ENCODE results near the gene AFDN.

AFDN gene

GRCh38 chr6:167976708-167977107 lies 150.0 kb downstream of the AFDN start:
- in situ Hi-C loops (cut with HindIII; ENCODE audit: low sequenced_read_pairs), result no loop called here

- in situ Hi-C loops (cut with HindIII; ENCODE audit: low sequenced_read_pairs), result no loop called here
Measured at GRCh38 chr6:167977717-167978467, 151.2 kb downstream of the AFDN start.

- in situ Hi-C loops (cut with HindIII; ENCODE audit: low sequenced_read_pairs), result no loop called here
Measured at GRCh38 chr6:167978607-167979006, 151.9 kb downstream of the AFDN start.

- in situ Hi-C loops (cut with HindIII; ENCODE audit: low sequenced_read_pairs), result no loop called here
Measured at GRCh38 chr6:167979436-167980139, 152.9 kb downstream of the AFDN start.

GRCh38 chr6:167980911-167981580 lies 154.3 kb downstream of the AFDN start:
- in situ Hi-C loops (cut with HindIII; ENCODE audit: low sequenced_read_pairs), result no loop called here

- in situ Hi-C loops (cut with HindIII; ENCODE audit: low sequenced_read_pairs), result no loop called here
Measured at GRCh38 chr6:167981916-167982462, 155.3 kb downstream of the AFDN start.

GRCh38 chr6:167984144-167984719 lies 157.5 kb downstream of the AFDN start:
- in situ Hi-C loops (cut with HindIII; ENCODE audit: low sequenced_read_pairs), result no loop called here

- in situ Hi-C loops (cut with HindIII; ENCODE audit: low sequenced_read_pairs), result no loop called here
Measured at GRCh38 chr6:167984876-167985604, 158.3 kb downstream of the AFDN start.

GRCh38 chr6:167985911-167986595 lies 159.3 kb downstream of the AFDN start:
- in situ Hi-C loops (cut with HindIII; ENCODE audit: low sequenced_read_pairs), result no loop called here

- in situ Hi-C loops (cut with HindIII; ENCODE audit: low sequenced_read_pairs), result no loop called here
Measured at GRCh38 chr6:167987396-167988153, 160.9 kb downstream of the AFDN start.

- in situ Hi-C loops (cut with HindIII; ENCODE audit: low sequenced_read_pairs), result no loop called here
Measured at GRCh38 chr6:167988154-167988495, 161.4 kb downstream of the AFDN start.

GRCh38 chr6:167988945-167989841 lies 162.5 kb downstream of the AFDN start:
- in situ Hi-C loops (cut with HindIII; ENCODE audit: low sequenced_read_pairs), result no loop called here

GRCh38 chr6:167990016-167990945 lies 163.6 kb downstream of the AFDN start:
- in situ Hi-C loops (cut with HindIII; ENCODE audit: low sequenced_read_pairs), result no loop called here

GRCh38 chr6:167993169-167993568 lies 166.5 kb downstream of the AFDN start:
- in situ Hi-C loops (cut with HindIII; ENCODE audit: low sequenced_read_pairs), result no loop called here

GRCh38 chr6:167993831-167994230 lies 167.1 kb downstream of the AFDN start:
- in situ Hi-C loops (cut with HindIII; ENCODE audit: low sequenced_read_pairs), result no loop called here

GRCh38 chr6:167995302-167995701 lies 168.6 kb downstream of the AFDN start:
- in situ Hi-C loops (cut with HindIII; ENCODE audit: low sequenced_read_pairs), result no loop called here

GRCh38 chr6:167995731-167996151 lies 169.0 kb downstream of the AFDN start:
- in situ Hi-C loops (cut with HindIII; ENCODE audit: low sequenced_read_pairs), result no loop called here

Measured in DLD1 (cell line).